Right lobe of liver (tissue), 4 donors: Measurements from ENCODE around the gene MESP2.

Experiments used
- POLR2A ChIP-seq: fragments of 450-650 bp; IDR thresholded peaks from one replicate; pipeline ENCODE4 v1.6.1; 2017; ENCODE audit warnings: antibody characterized with exemption, mild to moderate bottlenecking
- TF ChIP-seq, protein P1 (sequence below), 4 donors: fragments of 200-600 bp in 3 of 4; fragments of 450-650 bp in 1 of 4; IDR thresholded peaks; one replicate each; pipeline versions ENCODE4 v1.5.1 to v1.8.0; 2016 to 2022; ENCODE audit warnings: antibody characterized with exemption in 4 of 4, mild to moderate bottlenecking in 2 of 4
- donor health status: DM: no; HTN: no; CAD: no.
- donor health status: DM: no; HTN: no; CAD: no.
- donor health status: DM: no; HTN: yes; CAD: no.

GRCh38 chr15:89781055-89781454 is 4.9 kb downstream of the MESP2 start:
- TF ChIP-seq, protein P1, sequence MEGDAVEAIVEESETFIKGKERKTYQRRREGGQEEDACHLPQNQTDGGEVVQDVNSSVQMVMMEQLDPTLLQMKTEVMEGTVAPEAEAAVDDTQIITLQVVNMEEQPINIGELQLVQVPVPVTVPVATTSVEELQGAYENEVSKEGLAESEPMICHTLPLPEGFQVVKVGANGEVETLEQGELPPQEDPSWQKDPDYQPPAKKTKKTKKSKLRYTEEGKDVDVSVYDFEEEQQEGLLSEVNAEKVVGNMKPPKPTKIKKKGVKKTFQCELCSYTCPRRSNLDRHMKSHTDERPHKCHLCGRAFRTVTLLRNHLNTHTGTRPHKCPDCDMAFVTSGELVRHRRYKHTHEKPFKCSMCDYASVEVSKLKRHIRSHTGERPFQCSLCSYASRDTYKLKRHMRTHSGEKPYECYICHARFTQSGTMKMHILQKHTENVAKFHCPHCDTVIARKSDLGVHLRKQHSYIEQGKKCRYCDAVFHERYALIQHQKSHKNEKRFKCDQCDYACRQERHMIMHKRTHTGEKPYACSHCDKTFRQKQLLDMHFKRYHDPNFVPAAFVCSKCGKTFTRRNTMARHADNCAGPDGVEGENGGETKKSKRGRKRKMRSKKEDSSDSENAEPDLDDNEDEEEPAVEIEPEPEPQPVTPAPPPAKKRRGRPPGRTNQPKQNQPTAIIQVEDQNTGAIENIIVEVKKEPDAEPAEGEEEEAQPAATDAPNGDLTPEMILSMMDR (IDR thresholded peaks at IDR 0.05): no peak
- TF ChIP-seq POLR2A: no peak
